Measurements from ENCODE around the gene NALCN.

GRCh38 chr13:101303521-101303920 is 112.8 kb downstream of the NALCN start:
- TF ChIP-seq POLR2A (IDR thresholded peaks at IDR 0.05; ENCODE audit: low read length) (no peak), GATA1 (IDR thresholded peaks at IDR 0.05; ENCODE audit: low read depth, low read length) (no peak)
